HG02840 (cell line): Measurements from ENCODE around the gene ADCY9.
"Not testable (repeated sequence)": the region's sequence is repeated elsewhere in the genome, so short reads cannot be mapped to it uniquely, and the experiment has no call there.

Experiments used
- ATAC-seq: cut with Tn5 transposase; IDR thresholded peaks from one replicate; pipeline ENCODE4 v1.9.1; 2021; ENCODE audit warnings: mild to moderate bottlenecking, moderate library complexity, moderate number of reproducible peaks; ENCODE audit not compliant: unreplicated experiment, low FRiP score

ADCY9 gene

GRCh38 chr16:3984111-3985060, 131.9 kb downstream of the ADCY9 start:
- no peak for ATAC-seq

DNA sequence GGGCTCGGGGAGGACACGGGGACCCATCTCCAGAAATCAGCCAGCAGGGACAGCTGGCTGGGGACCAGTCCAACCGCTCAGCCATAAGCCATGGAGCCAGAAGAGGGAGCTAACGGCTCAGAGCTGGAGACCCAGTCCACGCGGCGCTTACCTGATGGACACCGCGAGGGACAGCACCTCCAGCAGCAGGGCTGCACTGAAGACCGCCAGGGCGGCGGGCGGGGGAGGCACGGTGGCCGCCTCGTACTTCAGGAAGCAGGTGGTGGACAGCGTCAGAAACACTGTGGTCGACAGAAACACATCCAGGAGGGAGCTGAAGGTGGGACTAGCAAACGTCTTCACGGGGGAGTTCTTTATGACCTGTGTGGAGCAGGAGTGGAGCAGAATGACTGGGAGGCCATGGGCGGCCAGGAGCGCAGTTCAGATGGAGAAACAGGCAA, 133.1 kb downstream of the ADCY9 start:
- ATAC-seq, result no peak

DNA sequence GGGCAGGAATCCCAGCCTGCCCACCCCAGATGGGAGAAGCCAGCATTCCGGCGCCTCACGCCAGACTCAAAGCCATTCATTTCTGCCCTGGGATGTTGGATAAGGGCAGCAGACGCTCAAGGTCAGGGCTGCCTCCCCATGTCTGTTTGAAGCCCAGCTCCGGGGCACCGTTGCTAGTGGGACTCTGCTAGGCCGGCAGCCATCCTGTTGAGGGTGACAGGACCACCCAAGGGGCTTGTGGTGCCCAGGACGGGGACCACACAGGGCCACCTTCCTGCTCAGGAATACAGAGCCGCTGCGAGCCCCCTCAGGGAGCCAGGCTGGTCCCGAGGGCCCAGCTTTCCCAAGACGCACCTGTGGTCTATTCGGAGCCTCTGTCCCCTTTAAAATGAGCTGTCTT, 134.0 kb downstream of the ADCY9 start:
- no peak for ATAC-seq

GRCh38 chr16:3980253-3981111, 135.8 kb downstream of the ADCY9 start:
- ATAC-seq, result no peak

GRCh38 chr16:3979518-3979917, 136.7 kb downstream of the ADCY9 start:
- no peak for ATAC-seq

- ATAC-seq, result no peak
Measured at GRCh38 chr16:3979070-3979469, 137.2 kb downstream of the ADCY9 start.

DNA sequence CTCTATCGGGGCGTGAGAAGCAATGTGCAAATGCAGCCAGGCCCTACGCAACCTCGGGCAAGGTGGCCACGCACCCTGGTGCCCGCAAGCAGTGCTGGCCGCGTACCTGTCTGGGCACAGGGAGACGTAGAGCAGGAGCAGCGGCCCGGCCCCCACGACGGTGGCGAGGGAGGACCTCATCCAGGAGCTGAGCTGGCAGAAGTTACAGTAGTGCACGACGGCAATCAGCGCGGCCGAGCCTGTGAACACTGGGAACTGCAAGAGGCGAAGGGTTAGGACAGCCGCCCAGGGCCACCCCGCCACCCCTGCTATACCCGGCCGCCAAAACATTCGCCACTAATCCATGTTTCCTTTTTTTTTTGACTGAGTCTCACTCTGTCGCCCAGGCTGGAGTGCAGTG, 138.9 kb downstream of the ADCY9 start:
- no peak for ATAC-seq

DNA sequence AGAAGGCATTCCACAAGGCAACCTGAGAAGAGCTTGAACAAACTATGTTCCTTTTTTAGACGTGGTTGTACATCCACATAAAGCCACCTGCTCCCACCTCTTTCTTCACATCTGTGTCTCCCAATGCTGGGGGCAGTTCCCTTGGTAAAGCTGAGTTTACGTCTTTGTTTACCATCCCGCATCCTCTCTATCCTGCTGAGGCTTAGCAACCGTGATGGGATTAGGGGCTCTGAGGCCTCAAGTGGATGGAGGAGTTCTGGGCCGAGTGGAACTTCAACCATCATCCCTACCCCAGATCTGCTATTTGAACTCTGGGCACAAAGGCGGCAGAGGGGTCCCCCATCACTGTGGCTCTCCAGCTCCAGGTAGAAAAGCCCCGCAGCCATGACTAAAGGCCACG, 141.5 kb downstream of the ADCY9 start:
- no peak for ATAC-seq

DNA sequence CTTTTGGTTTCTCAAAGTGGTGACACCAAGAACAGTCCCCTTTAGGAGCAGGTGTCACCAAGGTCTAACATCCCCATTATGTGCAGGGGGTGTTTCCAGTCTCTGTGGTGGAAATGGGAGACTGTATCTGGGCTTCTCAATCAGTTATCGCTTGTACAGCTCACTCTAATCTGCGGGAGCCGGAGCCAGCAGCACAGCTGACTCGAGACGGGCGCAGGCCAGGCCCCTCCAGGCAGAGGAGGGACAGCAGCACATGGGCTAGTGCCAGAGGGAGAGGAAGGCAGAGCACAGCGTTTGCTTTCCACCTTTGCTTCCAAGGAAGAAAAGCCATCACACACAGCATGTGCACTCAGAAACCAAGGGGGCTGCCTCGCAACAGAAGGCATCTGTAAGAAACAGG, 144.5 kb downstream of the ADCY9 start:
- no peak for ATAC-seq

DNA sequence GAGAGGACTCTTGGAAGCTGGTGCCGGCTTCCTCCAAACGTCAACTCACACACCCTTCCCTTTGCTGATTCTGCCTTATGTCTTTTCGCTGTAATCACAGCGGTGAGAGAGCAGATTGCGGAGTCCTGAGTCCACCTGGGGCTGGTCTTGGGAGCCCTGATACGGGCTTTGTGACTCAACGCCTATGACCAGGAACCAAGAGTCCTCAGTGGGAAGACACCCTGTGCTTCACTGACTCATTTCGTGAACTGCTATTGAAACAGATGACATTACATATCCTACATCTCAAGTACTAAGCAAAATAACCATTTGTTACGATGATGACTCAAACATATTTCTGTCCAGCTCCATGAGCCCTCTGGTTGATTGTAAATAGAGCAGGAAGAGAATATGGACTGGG, 145.0 kb downstream of the ADCY9 start:
- no peak for ATAC-seq

DNA sequence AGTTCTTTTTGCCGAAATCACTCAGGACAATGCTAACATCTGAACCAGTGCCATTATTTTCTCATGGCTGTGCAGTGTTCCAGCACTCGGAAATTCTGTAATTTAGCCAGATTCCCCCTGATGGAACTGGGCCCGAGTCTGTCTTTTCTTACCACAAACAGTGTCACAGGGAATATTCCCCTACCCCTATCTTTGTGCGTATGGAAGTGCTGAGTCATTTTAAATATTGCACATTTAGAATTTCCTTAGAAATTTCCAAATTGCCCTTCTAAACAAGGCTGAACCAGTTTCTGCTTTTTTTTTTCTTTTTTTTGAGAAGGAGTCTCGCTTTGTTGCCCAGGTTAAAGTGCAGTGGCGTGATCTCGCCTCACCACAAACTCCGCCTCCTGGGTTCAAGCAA, 147.7 kb downstream of the ADCY9 start:
- no peak for ATAC-seq

- no peak for ATAC-seq
Measured at GRCh38 chr16:3966681-3967080, 149.6 kb downstream of the ADCY9 start.

- no peak for ATAC-seq
Measured at GRCh38 chr16:3965781-3966582, 150.3 kb downstream of the ADCY9 start.

DNA sequence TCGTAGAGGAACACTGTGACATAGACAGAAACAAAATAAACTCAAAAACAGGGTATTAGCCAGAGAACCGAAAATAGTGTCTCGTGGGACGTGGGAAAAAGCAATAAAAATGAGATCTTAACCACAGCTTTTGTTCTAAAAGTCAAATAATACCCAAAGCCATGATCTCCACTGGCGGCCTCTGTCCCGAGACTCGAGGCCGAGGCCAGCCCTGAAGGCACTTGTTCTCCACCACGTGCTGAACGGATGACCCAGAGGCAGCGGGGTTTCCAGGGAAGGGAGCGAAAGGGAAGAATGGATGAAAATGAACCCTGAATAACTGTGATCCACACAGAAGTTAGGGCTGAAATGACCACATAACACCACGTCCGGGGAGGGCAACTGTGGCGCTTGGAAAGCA, 150.9 kb downstream of the ADCY9 start:
- ATAC-seq, result no peak

GRCh38 chr16:3964686-3965290, 151.5 kb downstream of the ADCY9 start:
- ATAC-seq, result no peak

- ATAC-seq, result no peak
Measured at GRCh38 chr16:3963886-3964685, 152.2 kb downstream of the ADCY9 start.

GRCh38 chr16:3963203-3963602, 153.0 kb downstream of the ADCY9 start:
- no peak for ATAC-seq

DNA sequence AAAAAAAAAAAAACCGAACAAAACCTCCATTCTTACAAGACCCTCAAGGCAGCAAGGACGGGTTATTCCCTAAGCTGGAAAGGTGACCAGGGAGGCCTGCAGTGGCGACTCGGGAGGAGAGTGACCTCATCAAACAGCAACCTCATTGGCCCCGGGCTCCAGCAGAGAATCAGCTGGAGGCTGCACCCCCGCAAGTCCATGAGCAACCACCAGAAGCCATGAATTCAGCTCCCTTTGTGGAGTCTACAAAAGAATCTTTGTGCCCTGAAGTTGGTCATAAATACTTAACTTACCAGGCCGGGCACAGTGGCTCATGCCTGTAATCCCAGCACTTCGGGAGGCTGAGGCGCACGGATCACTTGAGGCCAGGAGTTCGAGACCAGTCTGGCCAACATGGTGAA, 154.8 kb downstream of the ADCY9 start:
- no peak for ATAC-seq

DNA sequence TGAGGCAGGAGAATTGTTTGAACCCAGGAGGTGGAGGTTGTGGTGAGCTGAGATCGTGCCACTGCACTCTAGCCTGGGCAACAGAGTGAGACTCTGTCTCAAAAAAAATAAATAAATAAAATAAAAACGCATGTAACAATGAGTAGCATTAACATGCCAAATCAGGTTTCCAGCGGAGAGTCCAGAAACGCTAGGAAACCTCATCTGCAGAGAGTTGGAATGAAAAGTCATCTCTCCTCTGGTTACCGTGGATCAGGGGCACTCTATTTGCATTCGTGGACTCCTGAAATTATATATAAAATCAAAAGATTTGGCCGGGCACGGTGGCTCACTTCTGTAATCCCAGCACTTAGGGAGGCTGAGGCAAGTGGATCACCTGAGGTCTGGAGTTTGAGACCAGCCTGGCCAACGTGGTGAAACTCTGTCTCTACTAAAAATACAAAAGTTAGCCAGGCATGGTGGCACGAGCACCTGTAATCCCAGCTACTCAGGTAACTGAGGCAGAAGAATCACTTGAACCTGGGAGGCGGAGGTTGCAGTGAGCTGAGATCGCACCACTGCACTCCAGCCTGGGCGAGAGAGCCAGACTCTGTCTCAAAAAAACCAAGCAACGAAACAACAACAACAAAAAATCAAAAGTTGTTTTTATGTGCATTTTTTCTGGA, 156.2 kb downstream of the ADCY9 start:
- ATAC-seq, result not testable (repeated sequence)
